Measurements from ENCODE around the gene PTPN6. TPM values are rescaled to one million over a fixed set of nuclear protein-coding genes. Genes with fewer than 3 reads are reported as not detected.
A peak's percentile ranks its signal among the peaks of the same experiment; 100 is the strongest.

The PTPN6 gene
- total RNA-seq, 1 experiment from 2014 or later, result not detected

- no peak overlapping the region for H3K4me3 ChIP-seq
These were observed 9.4 kb upstream of the PTPN6 start for GRCh38 chr12:6941782-6942181.

GRCh38 chr12:6942331-6942665 lies 8.9 kb upstream of the PTPN6 start:
- Histone ChIP-seq H3K27me3 (replicated peaks) (no peaks in the 10 kb centered on the region; the same call in 1 of the 2 replicates), H3K9me3 (replicated peaks) (no peaks in the 10 kb centered on the region), H3K27ac (no peak overlapping the region), H3K4me1 (replicated peaks) (peaks cover 37% of the 10 kb centered on the region), H3K36me3 (peaks cover 74% of the 10 kb centered on the region), H3K4me3 (no peak overlapping the region)
- DNase-seq (ENCODE audit: low read depth in 1 of 2, low spot score in 2 of 2), result no peak

More at GRCh38 chr12:6941782-6942181, 9.4 kb upstream of the PTPN6 start:
- Histone ChIP-seq H3K36me3 (peaks cover 77% of the 10 kb centered on the region), H3K9me3 (replicated peaks) (no peaks in the 10 kb centered on the region), H3K27me3 (replicated peaks) (no peaks in the 10 kb centered on the region; the same call in 1 of the 2 replicates), H3K27ac (no peak overlapping the region), H3K4me1 (replicated peaks) (peaks cover 37% of the 10 kb centered on the region)
- DNase-seq (ENCODE audit: low read depth in 1 of 2, low spot score in 2 of 2), result no peak

GRCh38 chr12:6943389-6943721 lies 7.8 kb upstream of the PTPN6 start:
- H3K4me1 ChIP-seq (replicated peaks), result peaks cover 29% of the 10 kb centered on the region
- no peaks in the 10 kb centered on the region; the same call in 1 of the 2 replicates for H3K27me3 ChIP-seq (replicated peaks)
- H3K36me3 ChIP-seq, result peaks cover 65% of the 10 kb centered on the region
- DNase-seq (ENCODE audit: low read depth in 1 of 2, low spot score in 2 of 2), result peak in 1 of 2 experiments; percentile 86
- H3K9me3 ChIP-seq (replicated peaks), result no peaks in the 10 kb centered on the region
- peak overlapping the region; percentile 96 for H3K27ac ChIP-seq
- H3K4me3 ChIP-seq, result peak overlapping the region; percentile 46

- Histone ChIP-seq H3K4me1 (replicated peaks) (peaks cover 27% of the 10 kb centered on the region), H3K27ac (peak within 1 kb of the TSS; percentile 96)
- DNase-seq (ENCODE audit: low read depth in 1 of 2, low spot score in 2 of 2), result peak; percentile 91 to 98
These were observed 7.3 kb upstream of the PTPN6 start, which contains the start of the genes C12orf57 and RNU7-1 for GRCh38 chr12:6943722-6944380. Gene C12orf57 (plus strand): TSS chr12:6944022. CDS start chr12:6944122, 100 bp downstream. Gene RNU7-1 (plus strand): TSS chr12:6943816.

GRCh38 chr12:6944381-6945186 lies 6.6 kb upstream of the PTPN6 start:
- Histone ChIP-seq H3K9me3 (replicated peaks) (no peaks in the 10 kb centered on the region), H3K27ac (peak overlapping the region; percentile 96), H3K36me3 (peaks cover 53% of the 10 kb centered on the region), H3K4me3 (peak overlapping the region; percentile 46), H3K27me3 (replicated peaks) (no peaks in the 10 kb centered on the region; the same call in 1 of the 2 replicates), H3K4me1 (replicated peaks) (peaks cover 27% of the 10 kb centered on the region)
- DNase-seq (ENCODE audit: low read depth in 1 of 2, low spot score in 2 of 2), result peak; percentile 93 to 96

More at GRCh38 chr12:6943722-6944380, 7.3 kb upstream of the PTPN6 start, which contains the start of the genes C12orf57 and RNU7-1:
- Histone ChIP-seq H3K27me3 (replicated peaks) (no peaks in the 10 kb centered on the region; the same call in 1 of the 2 replicates), H3K9me3 (replicated peaks) (no peaks in the 10 kb centered on the region), H3K4me3 (peak within 1 kb of the TSS; percentile 46), H3K36me3 (peaks cover 60% of the 10 kb centered on the region)

- H3K27me3 ChIP-seq (replicated peaks), result no peaks in the 10 kb centered on the region; the same call in 1 of the 2 replicates
- H3K27ac ChIP-seq, result no peak overlapping the region
- H3K36me3 ChIP-seq, result peaks cover 42% of the 10 kb centered on the region
- H3K4me3 ChIP-seq, result no peak overlapping the region
- H3K9me3 ChIP-seq (replicated peaks), result no peaks in the 10 kb centered on the region
- no peak for DNase-seq (ENCODE audit: low read depth in 1 of 2, low spot score in 2 of 2)
- H3K4me1 ChIP-seq (replicated peaks), result peaks cover 27% of the 10 kb centered on the region
These were observed 5.5 kb upstream of the PTPN6 start for GRCh38 chr12:6945613-6946012.

GRCh38 chr12:6946033-6946919 lies 4.9 kb upstream of the PTPN6 start:
- no peak overlapping the region for H3K4me3 ChIP-seq
- DNase-seq (ENCODE audit: low read depth in 1 of 2, low spot score in 2 of 2), result no peak
- no peak overlapping the region for H3K27ac ChIP-seq

GRCh38 chr12:6946920-6947374 lies 4.2 kb upstream of the PTPN6 start:
- Histone ChIP-seq H3K4me3 (no peak overlapping the region), H3K27me3 (replicated peaks) (no peaks in the 10 kb centered on the region; the same call in 1 of the 2 replicates)

More at GRCh38 chr12:6946033-6946919, 4.9 kb upstream of the PTPN6 start:
- Histone ChIP-seq H3K36me3 (peaks cover 36% of the 10 kb centered on the region), H3K27me3 (replicated peaks) (no peaks in the 10 kb centered on the region; the same call in 1 of the 2 replicates), H3K4me1 (replicated peaks) (peaks cover 27% of the 10 kb centered on the region), H3K9me3 (replicated peaks) (no peaks in the 10 kb centered on the region)

GRCh38 chr12:6947615-6948014 lies 3.5 kb upstream of the PTPN6 start:
- Histone ChIP-seq H3K36me3 (peaks cover 26% of the 10 kb centered on the region), H3K9me3 (replicated peaks) (no peaks in the 10 kb centered on the region), H3K27me3 (replicated peaks) (no peaks in the 10 kb centered on the region; the same call in 1 of the 2 replicates), H3K27ac (no peak overlapping the region), H3K4me3 (no peak overlapping the region), H3K4me1 (replicated peaks) (peaks cover 28% of the 10 kb centered on the region)
- no peak for DNase-seq (ENCODE audit: low read depth in 1 of 2, low spot score in 2 of 2)

More at GRCh38 chr12:6946920-6947374, 4.2 kb upstream of the PTPN6 start:
- peaks cover 27% of the 10 kb centered on the region for H3K4me1 ChIP-seq (replicated peaks)
- peaks cover 30% of the 10 kb centered on the region for H3K36me3 ChIP-seq
- no peak overlapping the region for H3K27ac ChIP-seq
- DNase-seq (ENCODE audit: low read depth in 1 of 2, low spot score in 2 of 2), result no peak
- no peaks in the 10 kb centered on the region for H3K9me3 ChIP-seq (replicated peaks)

GRCh38 chr12:6948873-6949594 lies 2.1 kb upstream of the PTPN6 start:
- no peaks in the 10 kb centered on the region for H3K9me3 ChIP-seq (replicated peaks)
- DNase-seq (ENCODE audit: low read depth in 1 of 2, low spot score in 2 of 2), result no peak

GRCh38 chr12:6950401-6950801 lies 755 bp upstream of the PTPN6 start:
- H3K27me3 ChIP-seq (replicated peaks), result no peaks in the 10 kb centered on the region
- no peak overlapping the region for H3K27ac ChIP-seq
- no peak overlapping the region for H3K4me3 ChIP-seq
- peaks cover 7% of the 10 kb centered on the region for H3K4me1 ChIP-seq (replicated peaks)
- DNase-seq (ENCODE audit: low read depth in 1 of 2, low spot score in 2 of 2), result no peak
- H3K36me3 ChIP-seq, result peaks cover 15% of the 10 kb centered on the region
- no peaks in the 10 kb centered on the region for H3K9me3 ChIP-seq (replicated peaks)

More at GRCh38 chr12:6948873-6949594, 2.1 kb upstream of the PTPN6 start:
- H3K4me3 ChIP-seq, result no peak overlapping the region
- no peaks in the 10 kb centered on the region for H3K27me3 ChIP-seq (replicated peaks)
- H3K4me1 ChIP-seq (replicated peaks), result peaks cover 17% of the 10 kb centered on the region
- no peak overlapping the region for H3K27ac ChIP-seq
- peaks cover 23% of the 10 kb centered on the region for H3K36me3 ChIP-seq

GRCh38 chr12:6951551-6952120 lies 480 bp downstream of the PTPN6 start:
- Histone ChIP-seq H3K36me3 (peaks cover 3% of the 10 kb centered on the region), H3K27me3 (replicated peaks) (no peaks in the 10 kb centered on the region), H3K27ac (no peak overlapping the region), H3K4me1 (replicated peaks) (0 out of 2 replicates have a peak, but pooled peaks cover 4% of the 10 kb centered on the region), H3K4me3 (no peak overlapping the region), H3K9me3 (replicated peaks) (no peaks in the 10 kb centered on the region)
- DNase-seq (ENCODE audit: low read depth in 1 of 2, low spot score in 2 of 2), result no peak
